H9 (cell line): Measurements from ENCODE around the gene PAPOLG. TPM values are rescaled to one million over a fixed set of nuclear protein-coding genes. Genes with fewer than 3 reads are reported as not detected.

Experiments
- DNase-seq: peaks from one replicate; pipeline ENCODE4 v3.0.0-alpha.2; 2017
- H2AFZ ChIP-seq: one replicate; pipeline ENCODE4 v1.6.1; 2013; ENCODE audit warnings: mild to moderate bottlenecking, low read length, control low read depth, moderate library complexity
- H2AK5ac ChIP-seq: 2 replicates; pipeline ENCODE4 v1.6.1; 2013; ENCODE audit warnings: low read length, control low read depth, mixed read lengths; ENCODE audit not compliant: insufficient read length
- H2BK120ac ChIP-seq: one replicate; pipeline ENCODE4 v1.6.1; 2013; ENCODE audit warnings: low read depth, mild to moderate bottlenecking, low read length, control low read depth, inconsistent platforms; ENCODE audit not compliant: poor library complexity, severe bottlenecking
- H2BK12ac ChIP-seq: 2 replicates; pipeline ENCODE4 v1.6.1; 2013; ENCODE audit warnings: low read length, control low read depth, mixed read lengths, low read depth; ENCODE audit not compliant: insufficient read length
- H2BK15ac ChIP-seq: 2 replicates; pipeline ENCODE4 v1.6.1; 2013; ENCODE audit warnings: low read depth, low read length, control low read depth
- H2BK20ac ChIP-seq: one replicate; pipeline ENCODE4 v1.6.1; 2013; ENCODE audit warnings: low read depth, mild to moderate bottlenecking, low read length, control low read depth, inconsistent platforms; ENCODE audit not compliant: poor library complexity, severe bottlenecking
- H2BK5ac ChIP-seq: 2 replicates; pipeline ENCODE4 v1.6.1; 2013; ENCODE audit warnings: low read length, control low read depth, mixed read lengths; ENCODE audit not compliant: insufficient read length
- H3K14ac ChIP-seq: 2 replicates; pipeline ENCODE4 v1.6.1; 2013; ENCODE audit warnings: low read length, control low read depth; ENCODE audit not compliant: insufficient read depth
- H3K18ac ChIP-seq: 2 replicates; pipeline ENCODE4 v1.6.1; 2013; ENCODE audit warnings: low read depth, mild to moderate bottlenecking, mixed read lengths, low read length, control low read depth; ENCODE audit not compliant: insufficient read length
- H3K23ac ChIP-seq: 2 replicates; pipeline ENCODE4 v1.6.1; 2013; ENCODE audit warnings: low read length, control low read depth, mixed read lengths, low read depth; ENCODE audit not compliant: insufficient read length
- H3K23me2 ChIP-seq: 2 replicates; pipeline ENCODE4 v1.6.1; 2013; ENCODE audit warnings: low read depth, mild to moderate bottlenecking, mixed read lengths, low read length, control low read depth; ENCODE audit not compliant: insufficient read length, poor library complexity, severe bottlenecking
- H3K27ac ChIP-seq: 2 replicates; pipeline ENCODE4 v1.5.1; 2013; ENCODE audit warnings: low read length, control low read depth, mixed read lengths, low read depth; ENCODE audit not compliant: insufficient read length
- H3K27me3 ChIP-seq: 2 replicates; pipeline ENCODE4 v1.6.1; 2013; ENCODE audit warnings: low read length, control low read depth, inconsistent platforms; ENCODE audit not compliant: insufficient read depth
- H3K4ac ChIP-seq: 2 replicates; pipeline ENCODE4 v1.6.1; 2013; ENCODE audit warnings: low read depth, mild to moderate bottlenecking, control low read depth, inconsistent platforms, low read length, moderate library complexity
- H3K4me1 ChIP-seq: 2 replicates; pipeline ENCODE4 v1.6.1; 2013; ENCODE audit warnings: low read length, control low read depth, inconsistent platforms; ENCODE audit not compliant: insufficient read depth
- H3K4me2 ChIP-seq: 2 replicates; pipeline ENCODE4 v1.6.1; 2013; ENCODE audit warnings: low read length, control low read depth, mixed read lengths; ENCODE audit not compliant: insufficient read length, insufficient read depth
- H3K56ac ChIP-seq: 2 replicates; pipeline ENCODE4 v1.6.1; 2013; ENCODE audit warnings: low read depth, mild to moderate bottlenecking, mixed read lengths, low read length, control low read depth; ENCODE audit not compliant: insufficient read length
- H3K79me1 ChIP-seq: 2 replicates; pipeline ENCODE4 v1.6.1; 2013; ENCODE audit warnings: low read depth, mild to moderate bottlenecking, moderate library complexity, low read length, control low read depth, inconsistent platforms; ENCODE audit not compliant: insufficient read depth, poor library complexity, severe bottlenecking
- H3K79me2 ChIP-seq: 2 replicates; pipeline ENCODE4 v1.6.1; 2013; ENCODE audit warnings: low read length, control low read depth, inconsistent platforms; ENCODE audit not compliant: insufficient read depth
- H3K9ac ChIP-seq: 2 replicates; pipeline ENCODE4 v1.6.1; 2013; ENCODE audit warnings: low read length, control low read depth, mixed read lengths; ENCODE audit not compliant: insufficient read length; ENCODE audit errors: extremely low read depth
- H3K9me3 ChIP-seq: one replicate; pipeline ENCODE4 v1.6.1; 2013; ENCODE audit warnings: low read depth, low read length, inconsistent platforms; ENCODE audit not compliant: control insufficient read depth
- H3T11ph ChIP-seq: one replicate; pipeline ENCODE4 v1.6.1; 2013; ENCODE audit warnings: mild to moderate bottlenecking, low read length, control low read depth, inconsistent platforms
- H4K20me1 ChIP-seq: one replicate; pipeline ENCODE4 v1.6.1; 2013; ENCODE audit not compliant: control insufficient read depth, insufficient read length, insufficient read depth
- H4K5ac ChIP-seq: 2 replicates; pipeline ENCODE4 v1.6.1; 2013; ENCODE audit warnings: low read depth, mild to moderate bottlenecking, mixed read lengths, low read length, control low read depth; ENCODE audit not compliant: insufficient read length
- H4K8ac ChIP-seq: replicated peaks from 2 replicates; pipeline ENCODE4 v1.6.1; 2013; ENCODE audit warnings: low read length, control low read depth, mixed read lengths, low read depth; ENCODE audit not compliant: insufficient read length
- H4K91ac ChIP-seq: 2 replicates; pipeline ENCODE4 v1.6.1; 2013; ENCODE audit warnings: low read depth, mild to moderate bottlenecking, moderate library complexity, mixed read lengths, low read length, control low read depth; ENCODE audit not compliant: insufficient read length
- H3K27ac Mint-ChIP-seq, 3 experiments: 2 replicates in 2 of 3; 3 replicates in 1 of 3; pipeline ENCODE4 v1.8.0; 2020 to 2021; ENCODE audit warnings: mixed read lengths in 3 of 3, mild to moderate bottlenecking in 1 of 3, moderate library complexity in 1 of 3
- H3K27me3 Mint-ChIP-seq: 2 replicates; pipeline ENCODE4 v1.8.0; 2021; ENCODE audit warnings: low read depth, mild to moderate bottlenecking, moderate library complexity, mixed read lengths
- H3K36me3 Mint-ChIP-seq, 3 experiments: 2 replicates in 2 of 3; 3 replicates in 1 of 3; pipeline ENCODE4 v1.8.0; 2020 to 2021; ENCODE audit warnings: low read depth in 3 of 3, mixed read lengths in 3 of 3; ENCODE audit not compliant: insufficient read depth in 1 of 3
- H3K4me1 Mint-ChIP-seq, 2 experiments: 2 replicates each; pipeline ENCODE4 v1.8.0; 2020; ENCODE audit warnings: mixed read lengths in 2 of 2
- H3K4me3 Mint-ChIP-seq, 2 experiments: 2 replicates in 1 of 2; 3 replicates in 1 of 2; pipeline ENCODE4 v1.8.0; 2020 to 2021; ENCODE audit warnings: mild to moderate bottlenecking in 2 of 2, mixed read lengths in 2 of 2, moderate library complexity in 1 of 2
- H3K9me3 Mint-ChIP-seq, 2 experiments: 2 replicates in 1 of 2; 3 replicates in 1 of 2; pipeline ENCODE4 v1.8.0; 2020; ENCODE audit warnings: mild to moderate bottlenecking in 2 of 2, mixed read lengths in 2 of 2, moderate library complexity in 1 of 2
- CTCF ChIP-seq: fragments of 200-600 bp; sonication (generic); conservative IDR thresholded peaks from 3 replicates; pipeline ENCODE4 v1.8.0; 2021; ENCODE audit warnings: antibody characterized with exemption, mild to moderate bottlenecking
- WGBS: extraction: QIAGEN DNeasy Blood & Tissue Kit; methylation state at CpG from one replicate; pipeline ENCODE4 v1.1.7; 2013; ENCODE audit warnings: missing lambda C conversion rate, low lambda C conversion rate, mixed read lengths; ENCODE audit not compliant: insufficient read length; ENCODE audit errors: extremely low coverage; 5-methylcytosine and 5-hydroxymethylcytosine counted together
- total RNA-seq: library from RNA; stranded (reverse); gene quantifications from 2 replicates; pipeline ENCODE4 v1.2.1, GENCODE V29; 2021

PAPOLG gene
- total RNA-seq, 1 experiment from 2014 or later = 19.2 TPM

GRCh38 chr2:60710707-60711106 lies 45.4 kb upstream of the PAPOLG start:
- Histone ChIP-seq H4K91ac (no peak overlapping the region), H2AK5ac (no peak overlapping the region), H4K8ac (no peak overlapping the region), H2BK5ac (no peak overlapping the region), H2BK15ac (no peak overlapping the region), H3K27me3 (no peaks in the 10 kb centered on the region), H3K79me2 (no peaks in the 10 kb centered on the region; the same call in 1 of the 2 replicates), H3K23me2 (no peaks in the 10 kb centered on the region), H2BK20ac (no peak overlapping the region), H3K14ac (no peak overlapping the region), H4K5ac (no peak overlapping the region), H4K20me1 (no peaks in the 10 kb centered on the region), H3K27ac (no peak overlapping the region), H3K9ac (no peak overlapping the region), H3K9me3 (no peaks in the 10 kb centered on the region), H2BK120ac (no peak overlapping the region), H3K4ac (no peak overlapping the region), H3K4me2 (no peak overlapping the region), H2AFZ (no peak overlapping the region), H3K4me1 (no peaks in the 10 kb centered on the region), H3K23ac (no peak overlapping the region), H3K79me1 (no peaks in the 10 kb centered on the region), H3T11ph (no peak overlapping the region), H3K56ac (no peak overlapping the region), H2BK12ac (no peak overlapping the region), H3K18ac (no peak overlapping the region)
- Mint-ChIP-seq H3K4me3 (no peak overlapping the region), H3K4me1 (peaks cover 9 to 13% of the 10 kb centered on the region in 2 experiments), H3K27ac (no peak overlapping the region), H3K36me3 (no peaks in the 10 kb centered on the region), H3K9me3 (no peaks in the 10 kb centered on the region; a peak in 1 of 5 replicates), H3K27me3 (no peaks in the 10 kb centered on the region; the same call in 1 of the 2 replicates)
- WGBS = no CpG with 5 or more reads among the region's 4 CpGs
- no peak for TF ChIP-seq CTCF
- no peak for DNase-seq
